Activated CD4-positive, alpha-beta T cell treated with anti-CD3 and anti-CD28 coated beads for 36 hours (primary cell): ENCODE data around the gene INHBE. TPM values are rescaled to one million over a fixed set of nuclear protein-coding genes. Genes with fewer than 3 reads are reported as not detected.
"Not testable (repeated sequence)": the region's sequence is repeated elsewhere in the genome, so short reads cannot be mapped to it uniquely, and the experiment has no call there.

Source experiments
- ATAC-seq: fragments of 200-7000 bp; cut with Tn5 transposase; one replicate; pipeline ENCODE4 v1.10.0; 2021; ENCODE audit warnings: mild to moderate bottlenecking, moderate library complexity
- CTCF ChIA-PET: fragments of 350-600 bp; sonication (Branson Sonifier 250); formaldehyde crosslinking; loops from one replicate; lab custom pipeline; 2021; ENCODE audit warnings: antibody characterized with exemption; lab: Charles Lee
- POLR2A ChIA-PET: fragments of 350-600 bp; sonication (Branson Sonifier 250); formaldehyde crosslinking; loops from one replicate; lab custom pipeline; 2021; ENCODE audit warnings: antibody characterized with exemption, inconsistent platforms; lab: Charles Lee
- DNase-seq: peaks from one replicate; pipeline ENCODE4 v3.0.0-alpha.2; 2020
- H3K27ac Mint-ChIP-seq: one replicate; pipeline ENCODE4 v1.8.0; 2021; ENCODE audit warnings: mixed read lengths
- H3K27me3 Mint-ChIP-seq: one replicate; pipeline ENCODE4 v1.8.0; 2021; ENCODE audit warnings: mixed read lengths
- H3K36me3 Mint-ChIP-seq: one replicate; pipeline ENCODE4 v1.8.0; 2021; ENCODE audit warnings: low read depth, mixed read lengths
- H3K4me1 Mint-ChIP-seq: one replicate; pipeline ENCODE4 v1.8.0; 2021; ENCODE audit warnings: mixed read lengths
- H3K4me3 Mint-ChIP-seq: one replicate; pipeline ENCODE4 v1.8.0; 2021; ENCODE audit warnings: mild to moderate bottlenecking, moderate library complexity, mixed read lengths
- H3K9me3 Mint-ChIP-seq: one replicate; pipeline ENCODE4 v1.8.0; 2021; ENCODE audit warnings: low read depth, mixed read lengths
- intact Hi-C, 2 experiments: fragments of 100-400 bp; cut with DNase I in 1 of 2; cut with micrococcal nuclease in 1 of 2; formaldehyde crosslinking; loops; one replicate each; pipeline versions ENCODE4 v1.14.2 to v1.15.1; 2022 to 2024; cut with DNase I, micrococcal nuclease
- total RNA-seq, 2 experiments: library from RNA; stranded (reverse); gene quantifications; one replicate each; pipeline ENCODE4 v1.2.3, GENCODE V29; 2021

Gene INHBE, protein sequence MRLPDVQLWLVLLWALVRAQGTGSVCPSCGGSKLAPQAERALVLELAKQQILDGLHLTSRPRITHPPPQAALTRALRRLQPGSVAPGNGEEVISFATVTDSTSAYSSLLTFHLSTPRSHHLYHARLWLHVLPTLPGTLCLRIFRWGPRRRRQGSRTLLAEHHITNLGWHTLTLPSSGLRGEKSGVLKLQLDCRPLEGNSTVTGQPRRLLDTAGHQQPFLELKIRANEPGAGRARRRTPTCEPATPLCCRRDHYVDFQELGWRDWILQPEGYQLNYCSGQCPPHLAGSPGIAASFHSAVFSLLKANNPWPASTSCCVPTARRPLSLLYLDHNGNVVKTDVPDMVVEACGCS
- 1 to 10 TPM; 1.2 to 1.5 TPM for total RNA-seq

DNA sequence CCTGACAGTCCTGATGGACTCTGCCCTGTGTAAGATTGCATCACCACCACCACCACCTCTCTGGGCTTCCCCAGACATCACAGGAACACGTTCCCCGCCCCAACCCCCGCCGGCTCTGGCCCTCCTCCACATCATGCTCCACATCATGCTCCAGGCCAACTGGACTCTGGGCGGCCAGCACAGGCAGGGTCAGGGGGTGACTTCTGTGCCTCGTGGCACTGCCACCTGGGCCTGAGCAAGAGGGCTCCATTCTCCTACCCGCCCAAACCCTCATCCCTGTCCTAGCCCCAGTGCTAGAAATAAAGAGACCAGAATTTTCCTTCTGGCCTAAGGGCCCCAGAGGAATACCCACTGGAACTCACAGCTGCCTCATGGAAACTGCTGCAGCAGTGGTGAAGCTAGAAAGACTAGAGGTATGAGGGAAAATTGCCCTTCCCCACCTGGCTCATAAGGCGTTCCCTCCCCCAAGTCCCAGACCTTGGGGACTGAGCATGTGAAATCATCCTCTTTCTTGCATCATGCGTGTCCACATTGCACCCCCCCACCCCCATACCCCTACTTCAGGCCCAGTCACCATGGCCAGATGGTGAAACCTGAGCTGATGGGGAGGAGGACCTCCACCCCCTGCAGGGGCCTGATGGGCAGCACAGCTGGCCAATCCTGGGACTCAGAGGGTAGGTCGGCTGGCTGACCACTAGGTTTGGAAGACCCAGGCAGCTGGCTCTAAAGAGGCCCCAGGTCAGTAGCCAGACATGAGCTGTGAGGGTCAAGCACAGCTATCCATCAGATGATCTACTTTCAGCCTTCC is at the start of gene INHBE:
INHBE (plus strand) TSS at position 742 of the 808 bp plus-strand sequence. CDS start 230 bp downstream, outside the sequence.
- no peak for ATAC-seq

DNA sequence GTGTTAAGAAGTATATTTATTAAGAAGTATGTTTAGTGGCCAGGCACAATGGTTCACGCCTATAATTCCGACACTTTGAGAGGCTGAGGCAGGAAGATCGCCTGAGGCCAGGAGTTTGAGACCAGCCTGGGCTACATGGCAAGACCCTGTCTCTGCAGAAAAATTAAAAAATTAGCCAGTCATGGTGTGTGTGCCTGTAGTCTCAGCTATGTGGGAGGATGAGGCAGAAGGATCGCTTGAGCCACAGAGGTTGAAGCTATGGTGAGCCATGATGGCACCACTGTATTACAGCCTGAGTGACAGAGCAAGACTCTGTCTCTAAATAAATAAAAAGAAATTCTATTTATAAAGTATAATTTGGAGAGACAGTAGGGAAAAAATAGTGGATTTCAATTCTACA is 44.6 kb upstream of the INHBE start:
- ChIA-PET CTCF (interaction anchor here (0.6 to 2.3 kb wide), 8 partner anchors 9 to 98 kb away, joined by 3 to 7 read pairs (median 4); no protein-coding TSS in a partner anchor), POLR2A (interaction anchor here (0.6 to 1.0 kb wide), 3 partner anchors 19 to 142 kb away, joined by 3 to 5 read pairs (median 4); no protein-coding TSS in a partner anchor)
- DNase-seq = no peak
- H3K9me3 Mint-ChIP-seq = no peaks in the 10 kb centered on the region
- intact Hi-C loops = no loop called here
- ATAC-seq = no peak
- peaks cover 21% of the 10 kb centered on the region for H3K4me1 Mint-ChIP-seq
- peaks cover 10% of the 10 kb centered on the region for H3K36me3 Mint-ChIP-seq
- no peak overlapping the region for H3K27ac Mint-ChIP-seq
- no peaks in the 10 kb centered on the region for H3K27me3 Mint-ChIP-seq
- H3K4me3 Mint-ChIP-seq = no peak overlapping the region

More for the DNA sequence above, at the start of gene INHBE:
- peak within 1 kb of the TSS; percentile 77 for H3K27ac Mint-ChIP-seq
- peak within 1 kb of the TSS; percentile 69 for H3K4me3 Mint-ChIP-seq
- ChIA-PET CTCF (interaction anchor here (0.6 to 4.8 kb wide), 29 partner anchors 8 to 241 kb away, joined by 3 to 63 read pairs (median 4); partner anchors contain the start of gene ARHGAP9), POLR2A (interaction anchor here (0.6 to 0.9 kb wide), 2 partner anchors 17 to 421 kb away, joined by 4 read pairs; no protein-coding TSS in a partner anchor)
- intact Hi-C loops = loop anchor here in 1 of 2 experiments (5.0 kb wide), 1 partner anchor 168 kb away; no protein-coding TSS in a partner anchor
- H3K4me1 Mint-ChIP-seq = peaks cover 42% of the 10 kb centered on the region
- no peaks in the 10 kb centered on the region for H3K9me3 Mint-ChIP-seq
- no peaks in the 10 kb centered on the region for H3K27me3 Mint-ChIP-seq
- H3K36me3 Mint-ChIP-seq = no peaks in the 10 kb centered on the region
- peak; percentile 61 for DNase-seq

- H3K4me3 Mint-ChIP-seq, ATAC-seq, H3K27ac Mint-ChIP-seq, POLR2A ChIA-PET, DNase-seq, H3K9me3 Mint-ChIP-seq, intact Hi-C loops, H3K27me3 Mint-ChIP-seq, H3K36me3 Mint-ChIP-seq: not testable (repeated sequence)
- H3K4me1 Mint-ChIP-seq = peaks cover 32% of the 10 kb centered on the region
- CTCF ChIA-PET = interaction anchor here (1.1 kb wide), 2 partner anchors 9 to 288 kb away, joined by 3 read pairs; no protein-coding TSS in a partner anchor
Observed at GRCh38 chr12:57414160-57414559, 40.9 kb upstream of the INHBE start.

DNA sequence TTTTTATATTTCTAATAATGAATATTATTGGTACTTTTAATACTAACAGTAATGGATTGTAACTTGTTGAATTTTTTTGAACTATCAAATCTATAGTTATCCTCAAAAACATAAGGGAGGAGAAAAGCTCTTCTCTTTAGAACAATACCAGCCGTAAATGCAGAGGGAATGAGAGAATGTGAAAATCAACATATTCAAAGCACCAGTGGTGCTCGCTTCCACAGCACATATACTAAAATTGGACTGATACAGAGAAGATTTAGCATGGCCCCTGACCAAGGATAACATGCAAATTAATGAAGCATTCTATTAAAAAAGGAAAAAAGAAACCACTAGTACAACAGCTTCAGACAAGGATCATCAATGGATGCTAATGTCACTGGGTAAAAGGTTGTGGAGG is 40.0 kb upstream of the INHBE start:
- ChIA-PET CTCF (interaction anchor here (0.6 to 1.1 kb wide), 5 partner anchors 10 to 980 kb away, joined by 3 read pairs; partner anchors contain the start of gene INHBE), POLR2A (no interaction called here)
- H3K9me3 Mint-ChIP-seq = no peaks in the 10 kb centered on the region
- H3K4me1 Mint-ChIP-seq = peaks cover 37% of the 10 kb centered on the region
- no peak overlapping the region for H3K4me3 Mint-ChIP-seq
- H3K36me3 Mint-ChIP-seq = peaks cover 8% of the 10 kb centered on the region
- H3K27ac Mint-ChIP-seq = no peak overlapping the region
- no peaks in the 10 kb centered on the region for H3K27me3 Mint-ChIP-seq
- ATAC-seq = no peak
- no peak for DNase-seq
- intact Hi-C loops = no loop called here

DNA sequence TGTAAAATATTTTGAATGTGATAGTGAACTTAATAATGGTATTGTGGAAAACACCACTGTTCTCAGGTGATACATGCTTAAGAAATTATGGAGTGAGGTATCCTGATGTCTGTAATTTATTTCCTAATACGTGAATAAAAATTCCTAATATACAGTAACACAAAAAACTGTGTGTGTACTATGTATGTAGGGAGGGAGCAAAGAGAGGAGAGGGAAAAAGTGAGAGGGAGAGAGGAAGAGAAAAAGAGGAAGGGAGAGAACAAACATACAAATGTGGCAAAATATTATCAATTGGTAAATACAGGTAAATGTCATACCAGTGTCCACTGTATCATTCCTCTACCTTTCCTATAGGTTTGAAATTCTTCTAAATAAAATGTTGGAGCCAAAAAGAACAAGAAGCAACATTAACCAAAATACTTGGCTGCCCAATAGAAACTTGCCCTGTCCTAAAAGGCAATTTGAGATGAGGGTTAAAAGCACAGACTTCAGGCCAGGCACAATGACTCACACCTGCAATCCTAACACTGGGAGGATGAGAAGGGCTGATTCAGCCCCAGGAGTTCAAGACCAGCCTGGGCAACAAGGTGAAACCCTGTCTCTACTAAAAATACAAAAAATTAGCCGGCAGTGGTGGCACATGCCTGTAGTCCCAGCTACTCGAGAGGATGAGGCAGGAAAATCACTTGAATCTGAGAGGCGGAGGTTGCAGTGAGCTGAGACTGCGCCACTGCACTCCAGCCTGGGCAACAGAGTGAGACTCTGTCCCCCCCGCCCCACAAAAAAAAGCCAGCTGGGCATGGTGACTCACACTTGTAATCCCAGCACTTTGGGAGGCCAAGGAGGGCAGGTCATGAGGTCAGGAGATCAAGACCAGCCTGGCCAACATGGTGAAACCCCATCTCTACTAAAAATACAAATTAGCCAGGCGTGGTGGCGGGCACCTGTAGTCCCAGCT is 38.8 kb upstream of the INHBE start:
- Mint-ChIP-seq H3K4me3 (no peak overlapping the region), H3K9me3 (no peaks in the 10 kb centered on the region), H3K36me3 (peaks cover 14% of the 10 kb centered on the region), H3K4me1 (peaks cover 39% of the 10 kb centered on the region), H3K27me3 (no peaks in the 10 kb centered on the region), H3K27ac (no peak overlapping the region)
- ChIA-PET CTCF (interaction anchor here (1.5 kb wide), 1 partner anchor 36 kb away, joined by 3 read pairs; no protein-coding TSS in a partner anchor), POLR2A (interaction anchor here (0.7 kb wide), 1 partner anchor 303 kb away, joined by 4 read pairs; no protein-coding TSS in a partner anchor)
- intact Hi-C loops = no loop called here
- ATAC-seq = no peak
- no peak for DNase-seq

DNA sequence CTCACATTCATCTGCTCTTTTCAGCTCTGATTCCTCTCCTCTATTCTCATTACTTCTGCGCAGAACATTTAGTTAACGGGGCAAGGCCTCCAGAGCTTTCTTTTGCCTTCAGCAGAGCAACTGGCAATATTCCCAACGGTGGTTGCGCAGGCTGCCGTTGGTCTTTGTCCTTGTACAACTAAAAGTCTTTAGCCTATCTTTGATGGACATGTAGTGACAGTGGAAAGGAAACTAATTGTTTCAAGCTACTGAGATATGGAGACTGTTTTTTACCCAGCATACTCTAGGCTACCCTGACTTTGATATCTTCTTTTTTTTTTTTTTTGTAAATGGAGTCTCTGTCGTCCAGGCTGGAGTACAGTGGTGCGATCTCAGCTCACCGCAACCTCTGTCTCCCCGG is 36.9 kb upstream of the INHBE start:
- H3K4me1 Mint-ChIP-seq = peaks cover 31% of the 10 kb centered on the region
- no peaks in the 10 kb centered on the region for H3K27me3 Mint-ChIP-seq
- DNase-seq = no peak
- H3K9me3 Mint-ChIP-seq = no peaks in the 10 kb centered on the region
- H3K4me3 Mint-ChIP-seq = no peak overlapping the region
- peaks cover 24% of the 10 kb centered on the region for H3K36me3 Mint-ChIP-seq
- ATAC-seq = no peak
- intact Hi-C loops = no loop called here
- CTCF ChIA-PET = interaction anchor here (0.7 kb wide), 1 partner anchor 110 kb away, joined by 5 read pairs; no protein-coding TSS in a partner anchor
- POLR2A ChIA-PET = no interaction called here
- H3K27ac Mint-ChIP-seq = no peak overlapping the region

DNA sequence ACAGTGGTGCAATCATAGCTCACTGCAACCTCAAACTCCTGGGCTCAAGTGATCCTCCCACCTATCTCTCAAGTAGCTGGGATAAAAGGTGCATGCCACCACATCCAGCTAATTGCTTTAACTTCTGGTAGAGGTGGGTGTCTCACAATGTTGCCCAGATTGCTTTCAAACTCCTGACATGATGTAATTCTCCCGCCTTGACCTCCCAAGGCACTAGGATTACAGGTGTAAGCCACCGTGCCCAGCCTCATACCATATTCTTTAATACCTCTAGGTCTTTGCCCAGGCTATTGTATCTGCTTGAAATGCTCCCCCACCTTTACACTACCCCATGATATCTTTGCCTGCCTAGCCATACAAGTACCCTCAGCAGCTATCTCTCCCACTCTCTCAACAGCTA is 35.6 kb upstream of the INHBE start:
- Mint-ChIP-seq H3K27me3 (no peaks in the 10 kb centered on the region), H3K4me1 (peaks cover 33% of the 10 kb centered on the region), H3K9me3 (no peaks in the 10 kb centered on the region), H3K36me3 (peaks cover 26% of the 10 kb centered on the region), H3K27ac (no peak overlapping the region), H3K4me3 (no peak overlapping the region)
- ChIA-PET POLR2A (no interaction called here), CTCF (interaction anchor here (0.6 to 1.0 kb wide), 4 partner anchors 13 to 122 kb away, joined by 3 read pairs; no protein-coding TSS in a partner anchor)
- intact Hi-C loops = no loop called here
- DNase-seq (no peak), ATAC-seq (no peak)

GRCh38 chr12:57420482-57420881 is 34.6 kb upstream of the INHBE start:
- H3K36me3 Mint-ChIP-seq = peaks cover 26% of the 10 kb centered on the region
- H3K9me3 Mint-ChIP-seq = no peaks in the 10 kb centered on the region
- H3K4me1 Mint-ChIP-seq = peaks cover 30% of the 10 kb centered on the region
- ChIA-PET POLR2A (no interaction called here), CTCF (interaction anchor here (0.7 to 1.0 kb wide), 3 partner anchors 21 to 32 kb away, joined by 4 to 5 read pairs (median 5); no protein-coding TSS in a partner anchor)
- no peaks in the 10 kb centered on the region for H3K27me3 Mint-ChIP-seq
- no peak for ATAC-seq
- H3K27ac Mint-ChIP-seq = no peak overlapping the region
- no peak overlapping the region for H3K4me3 Mint-ChIP-seq
- intact Hi-C loops = no loop called here
- no peak for DNase-seq

GRCh38 chr12:57426948-57427347 is 28.2 kb upstream of the INHBE start:
- H3K27ac Mint-ChIP-seq, ATAC-seq, H3K4me3 Mint-ChIP-seq, H3K9me3 Mint-ChIP-seq, intact Hi-C loops, DNase-seq, H3K27me3 Mint-ChIP-seq, POLR2A ChIA-PET: not testable (repeated sequence)
- CTCF ChIA-PET = interaction anchor here (1.4 kb wide), 1 partner anchor 26 kb away, joined by 4 read pairs; no protein-coding TSS in a partner anchor
- H3K36me3 Mint-ChIP-seq = peaks cover 22% of the 10 kb centered on the region
- peaks cover 29% of the 10 kb centered on the region for H3K4me1 Mint-ChIP-seq

DNA sequence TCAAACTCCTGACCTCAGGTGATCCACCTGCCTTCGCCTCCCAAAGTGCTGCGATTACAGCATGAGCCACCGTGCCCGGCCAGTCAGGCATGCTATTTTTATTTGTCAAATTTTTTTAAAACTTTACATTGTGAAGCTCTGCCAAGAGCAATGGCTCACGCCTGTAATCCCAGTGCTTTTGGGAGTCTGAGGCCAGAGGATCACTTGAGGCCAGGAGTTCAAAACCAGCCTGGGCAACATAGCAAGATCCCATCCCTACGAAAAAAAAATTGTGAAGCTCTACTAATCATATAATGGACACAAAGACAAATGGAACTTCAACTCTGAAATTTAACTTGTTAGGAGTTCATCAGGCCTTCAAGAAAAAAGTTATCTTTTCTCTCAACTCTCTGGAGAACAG is 26.1 kb upstream of the INHBE start:
- H3K9me3 Mint-ChIP-seq = no peaks in the 10 kb centered on the region
- ATAC-seq (no peak), DNase-seq (no peak)
- intact Hi-C loops = no loop called here
- CTCF ChIA-PET = interaction anchor here (0.6 to 1.8 kb wide), 5 partner anchors 24 to 186 kb away, joined by 3 to 13 read pairs (median 5); no protein-coding TSS in a partner anchor
- H3K4me3 Mint-ChIP-seq = peak overlapping the region; percentile 89
- peaks cover 32% of the 10 kb centered on the region for H3K4me1 Mint-ChIP-seq
- POLR2A ChIA-PET = no interaction called here
- peaks cover 10% of the 10 kb centered on the region for H3K36me3 Mint-ChIP-seq
- H3K27ac Mint-ChIP-seq = peak overlapping the region; percentile 90
- H3K27me3 Mint-ChIP-seq = no peaks in the 10 kb centered on the region
